A549 (cell line): ENCODE data around the gene KANSL3. TPM values are rescaled to one million over a fixed set of nuclear protein-coding genes. Genes with fewer than 3 reads are reported as not detected.

Experiments
- ATAC-seq, 2 experiments: fragments of 200-7000 bp in 1 of 2; fragments of >200 bp in 1 of 2; cut with Nextera tagmentation in 1 of 2; cut with Tn5 transposase in 1 of 2; 3 replicates each; pipeline versions ENCODE4 v1.8.0 to v1.9.1; 2018 to 2020; ENCODE audit warnings: mild to moderate bottlenecking in 1 of 2, moderate library complexity in 1 of 2
- CTCF ChIA-PET: fragments of 300-600 bp; sonication (Branson Sonifier 250); formaldehyde crosslinking; extraction: SDS; loops from one replicate; lab custom pipeline; 2021; ENCODE audit warnings: antibody characterized with exemption, inconsistent platforms; lab: Yijun Ruan, JAX
- POLR2A ChIA-PET: fragments of 350-600 bp; formaldehyde crosslinking; extraction: SDS; loops from one replicate; lab custom pipeline; 2021; ENCODE audit warnings: antibody characterized with exemption, inconsistent platforms; lab: Yijun Ruan, JAX
- DNase-seq, 2 experiments: peaks; one replicate each; pipeline versions ENCODE4 v3.0.0 to v3.0.0-alpha.2; 2011 to 2016; ENCODE audit warnings: low read depth in 1 of 2, low spot score in 1 of 2
- FAIRE-seq: peaks from 2 replicates; lab custom pipeline; 2011; peaks lifted over from hg19 to GRCh38; lab: Jason Lieb, UNC
- H3K27ac ChIP-seq, 2 experiments: fragments of >200 bp; sonication (Bioruptor Twin); formaldehyde crosslinking; 3 replicates each; pipeline ENCODE4 v1.5.1; 2016 to 2017
- H3K4me1 ChIP-seq: fragments of >200 bp; sonication (Bioruptor Twin); formaldehyde crosslinking; 3 replicates; pipeline ENCODE4 v1.6.1; 2016
- H3K4me2 ChIP-seq: fragments of >200 bp; sonication (Bioruptor Twin); formaldehyde crosslinking; 3 replicates; pipeline ENCODE4 v1.6.1; 2016
- H3K4me3 ChIP-seq: fragments of >200 bp; sonication (Bioruptor Twin); formaldehyde crosslinking; 3 replicates; pipeline ENCODE4 v1.5.1; 2016
- H3K9me3 ChIP-seq: fragments of >200 bp; sonication (Bioruptor Twin); formaldehyde crosslinking; 3 replicates; pipeline ENCODE4 v1.6.1; 2016
- CBX2 ChIP-seq: fragments of 200-600 bp; sonication (generic); IDR thresholded peaks from 2 replicates; pipeline ENCODE4 v1.6.1; 2016; ENCODE audit warnings: low read depth, mild to moderate bottlenecking, borderline replicate concordance
- EHMT2 ChIP-seq: fragments of 200-600 bp; sonication (generic); IDR thresholded peaks from 2 replicates; pipeline ENCODE4 v1.6.1; 2016; ENCODE audit warnings: antibody characterized with exemption, low read depth, mild to moderate bottlenecking, moderate library complexity
- EP300 ChIP-seq, 2 experiments: fragments of >200 bp; sonication (Bioruptor Twin); formaldehyde crosslinking; IDR thresholded peaks; 2 replicates in 1 of 2; 3 replicates in 1 of 2; pipeline ENCODE4 v1.6.1; 2016 to 2017
- GATA3 ChIP-seq: IDR thresholded peaks from 2 replicates; pipeline ENCODE4 v1.6.1; 2012; ENCODE audit warnings: borderline replicate concordance
- HOXB13 ChIP-seq: fragments of 250-450 bp; sonication (Bioruptor Pico); IDR thresholded peaks from 2 replicates; pipeline ENCODE4 v1.5.0; 2020; ENCODE audit warnings: low read depth, mild to moderate bottlenecking, moderate library complexity
- HOXB5 ChIP-seq: fragments of 250-450 bp; sonication (Bioruptor Pico); IDR thresholded peaks from 2 replicates; pipeline ENCODE4 v1.5.0; 2020; ENCODE audit warnings: mild to moderate bottlenecking, moderate library complexity
- NPAS2 ChIP-seq: fragments of 250-450 bp; sonication (Bioruptor Pico); IDR thresholded peaks from 2 replicates; pipeline ENCODE4 v1.8.0; 2022; ENCODE audit warnings: mild to moderate bottlenecking, moderate library complexity, borderline replicate concordance
- NR3C1 ChIP-seq: fragments of >200 bp; sonication (Bioruptor Twin); formaldehyde crosslinking; IDR thresholded peaks from 3 replicates; pipeline ENCODE4 v1.6.1; 2017
- RAD21 ChIP-seq, 2 experiments: fragments of >200 bp in 1 of 2; sonication (Bioruptor Twin) in 1 of 2; formaldehyde crosslinking in 1 of 2; IDR thresholded peaks in 1 of 2; conservative IDR thresholded peaks in 1 of 2; 2 replicates in 1 of 2; 3 replicates in 1 of 2; pipeline ENCODE4 v1.6.1; 2012 to 2018; ENCODE audit warnings: inconsistent platforms in 1 of 2
- RNF2 ChIP-seq: fragments of 200-600 bp; sonication (generic); IDR thresholded peaks from 2 replicates; pipeline ENCODE4 v1.6.1; 2016; ENCODE audit warnings: low read depth, mild to moderate bottlenecking, antibody characterized with exemption, moderate library complexity, borderline replicate concordance
- SMC3 ChIP-seq: fragments of >200 bp; sonication (Bioruptor Twin); formaldehyde crosslinking; IDR thresholded peaks from 3 replicates; pipeline ENCODE4 v1.6.1; 2018; ENCODE audit warnings: inconsistent platforms
- SREBF2 ChIP-seq: fragments of 450-650 bp; IDR thresholded peaks from 2 replicates; pipeline ENCODE4 v1.6.1; 2014; ENCODE audit warnings: mild to moderate bottlenecking, moderate library complexity
- TP53 ChIP-seq: fragments of 250-450 bp; sonication (Bioruptor Pico); IDR thresholded peaks from 2 replicates; pipeline ENCODE4 v1.5.0; 2021; ENCODE audit warnings: mild to moderate bottlenecking, moderate library complexity
- WGBS: methylation state at CpG from one replicate; pipeline ENCODE4 v1.1.6; 2017; ENCODE audit errors: missing lambda C conversion rate; 5-methylcytosine and 5-hydroxymethylcytosine counted together
- polyA plus RNA-seq, 4 experiments: library from polyadenylated mRNA; depleted of rRNA in 3 of 4; stranded (reverse); fragments of >200 nt; fragmentation: RNase III in 1 of 4; extraction: RNeasy Plus Mini Kit Qiagen cat#74134 plus additional on column Dnase treatment in 1 of 4; gene quantifications; 2 replicates in 3 of 4; 3 replicates in 1 of 4; pipeline ENCODE4 v1.2.3, GENCODE V29; 2011 to 2017
- TF ChIP-seq, protein P1 (sequence below): IDR thresholded peaks from 2 replicates; pipeline ENCODE4 v1.6.1; 2012
- TF ChIP-seq, protein P2 (sequence below): fragments of >200 bp; sonication (Bioruptor Twin); formaldehyde crosslinking; IDR thresholded peaks from 3 replicates; pipeline ENCODE4 v1.5.1; 2016
- TF ChIP-seq, protein P3 (sequence below): IDR thresholded peaks from 2 replicates; pipeline ENCODE4 v1.6.1; 2012
- TF ChIP-seq, protein P4 (sequence below): fragments of 250-450 bp; sonication (Bioruptor Pico); IDR thresholded peaks from 2 replicates; pipeline ENCODE4 v1.5.0; 2020; ENCODE audit warnings: low read depth, mild to moderate bottlenecking, moderate library complexity

The KANSL3 gene
- polyA plus RNA-seq, 2 of the 4 experiments (the other 2 are of a cell fraction), result 23.0 to 25.2 TPM

DNA sequence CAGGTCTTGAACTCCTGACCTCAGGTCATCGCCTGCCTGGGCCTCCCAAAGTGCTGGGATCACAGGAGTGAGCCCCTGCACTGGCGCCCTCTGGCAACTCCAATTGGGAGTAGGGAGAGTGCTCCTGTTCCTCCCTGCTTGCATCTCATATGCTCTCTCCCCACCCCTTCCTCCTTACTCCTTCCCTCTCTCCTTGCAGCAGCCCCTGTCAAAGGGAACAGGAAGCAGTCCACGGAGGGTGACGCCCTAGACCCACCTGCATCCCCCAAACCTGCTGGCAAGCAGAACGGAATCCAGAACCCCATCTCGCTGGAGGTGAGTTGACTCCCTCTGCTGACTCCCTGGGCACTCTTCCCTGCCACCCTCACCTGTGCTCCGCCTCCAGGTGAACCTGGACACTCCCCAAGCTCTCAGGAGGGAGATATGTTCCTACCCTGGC lies 90.9 kb downstream of the KANSL3 start:
- TF ChIP-seq SMC3, result no peak
- TF ChIP-seq, protein P1, sequence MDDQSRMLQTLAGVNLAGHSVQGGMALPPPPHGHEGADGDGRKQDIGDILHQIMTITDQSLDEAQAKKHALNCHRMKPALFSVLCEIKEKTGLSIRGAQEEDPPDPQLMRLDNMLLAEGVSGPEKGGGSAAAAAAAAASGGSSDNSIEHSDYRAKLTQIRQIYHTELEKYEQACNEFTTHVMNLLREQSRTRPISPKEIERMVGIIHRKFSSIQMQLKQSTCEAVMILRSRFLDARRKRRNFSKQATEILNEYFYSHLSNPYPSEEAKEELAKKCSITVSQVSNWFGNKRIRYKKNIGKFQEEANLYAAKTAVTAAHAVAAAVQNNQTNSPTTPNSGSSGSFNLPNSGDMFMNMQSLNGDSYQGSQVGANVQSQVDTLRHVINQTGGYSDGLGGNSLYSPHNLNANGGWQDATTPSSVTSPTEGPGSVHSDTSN, result no peak
- TF ChIP-seq, protein P2, sequence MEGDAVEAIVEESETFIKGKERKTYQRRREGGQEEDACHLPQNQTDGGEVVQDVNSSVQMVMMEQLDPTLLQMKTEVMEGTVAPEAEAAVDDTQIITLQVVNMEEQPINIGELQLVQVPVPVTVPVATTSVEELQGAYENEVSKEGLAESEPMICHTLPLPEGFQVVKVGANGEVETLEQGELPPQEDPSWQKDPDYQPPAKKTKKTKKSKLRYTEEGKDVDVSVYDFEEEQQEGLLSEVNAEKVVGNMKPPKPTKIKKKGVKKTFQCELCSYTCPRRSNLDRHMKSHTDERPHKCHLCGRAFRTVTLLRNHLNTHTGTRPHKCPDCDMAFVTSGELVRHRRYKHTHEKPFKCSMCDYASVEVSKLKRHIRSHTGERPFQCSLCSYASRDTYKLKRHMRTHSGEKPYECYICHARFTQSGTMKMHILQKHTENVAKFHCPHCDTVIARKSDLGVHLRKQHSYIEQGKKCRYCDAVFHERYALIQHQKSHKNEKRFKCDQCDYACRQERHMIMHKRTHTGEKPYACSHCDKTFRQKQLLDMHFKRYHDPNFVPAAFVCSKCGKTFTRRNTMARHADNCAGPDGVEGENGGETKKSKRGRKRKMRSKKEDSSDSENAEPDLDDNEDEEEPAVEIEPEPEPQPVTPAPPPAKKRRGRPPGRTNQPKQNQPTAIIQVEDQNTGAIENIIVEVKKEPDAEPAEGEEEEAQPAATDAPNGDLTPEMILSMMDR, result no peak
- TF ChIP-seq NPAS2 (CRISPR knock-in tag), result no peak
- WGBS, result 90% methylated on average over 7 of the region's 7 CpGs
- DNase-seq (no peak), ATAC-seq (no peak), FAIRE-seq (no peak)
- ChIA-PET CTCF (interaction anchor here (0.9 to 12.0 kb wide), 6 partner anchors 10 to 404 kb away, joined by 3 to 186 read pairs (median 42); partner anchors contain the start of gene CNNM4), POLR2A (no interaction called here)
- peaks cover 11% of the 10 kb centered on the region; the same call in 2 of the 3 replicates for H3K4me1 ChIP-seq
- H3K4me2 ChIP-seq, result no peak overlapping the region
- no peak overlapping the region for H3K4me3 ChIP-seq
- no peak overlapping the region for H3K27ac ChIP-seq
- H3K9me3 ChIP-seq, result no peaks in the 10 kb centered on the region

DNA sequence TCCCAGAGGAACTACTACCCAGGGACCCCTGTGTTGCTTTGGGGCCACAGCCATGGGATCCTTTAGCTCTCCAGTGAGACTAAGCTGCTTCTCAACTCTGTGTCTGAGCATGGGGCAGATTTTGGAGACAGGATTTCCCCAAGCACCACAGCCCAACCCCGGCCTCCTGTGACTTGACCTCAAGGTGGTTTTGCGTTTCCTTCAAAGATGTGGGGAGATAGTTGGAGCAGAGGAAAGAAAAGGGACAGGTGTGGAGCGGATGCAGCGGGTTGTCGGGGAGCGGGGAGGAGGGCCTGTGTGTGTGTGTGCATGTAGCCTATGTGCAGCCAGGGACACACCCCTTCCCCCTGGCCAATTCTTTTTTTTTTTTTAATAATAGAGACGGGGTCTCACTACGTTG lies 91.3 kb downstream of the KANSL3 start:
- TF ChIP-seq SREBF2, result no peak
- TF ChIP-seq, protein P3, sequence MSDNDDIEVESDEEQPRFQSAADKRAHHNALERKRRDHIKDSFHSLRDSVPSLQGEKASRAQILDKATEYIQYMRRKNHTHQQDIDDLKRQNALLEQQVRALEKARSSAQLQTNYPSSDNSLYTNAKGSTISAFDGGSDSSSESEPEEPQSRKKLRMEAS, result no peak
- POLR2A ChIA-PET, result no interaction called here
- no peak for ATAC-seq
- H3K4me2 ChIP-seq, result no peak overlapping the region
- no peak overlapping the region for H3K27ac ChIP-seq
- FAIRE-seq, result no peak
- H3K4me1 ChIP-seq, result peaks cover 11% of the 10 kb centered on the region; the same call in 2 of the 3 replicates
- DNase-seq, result no peak
- no peaks in the 10 kb centered on the region for H3K9me3 ChIP-seq
- CTCF ChIA-PET, result interaction anchor here (0.6 to 11.9 kb wide), 3 partner anchors 215 to 331 kb away, joined by 4 to 186 read pairs (median 81); partner anchors contain the start of gene CNNM4
- no peak overlapping the region for H3K4me3 ChIP-seq
- WGBS, result 92% methylated on average over 8 of the region's 8 CpGs

DNA sequence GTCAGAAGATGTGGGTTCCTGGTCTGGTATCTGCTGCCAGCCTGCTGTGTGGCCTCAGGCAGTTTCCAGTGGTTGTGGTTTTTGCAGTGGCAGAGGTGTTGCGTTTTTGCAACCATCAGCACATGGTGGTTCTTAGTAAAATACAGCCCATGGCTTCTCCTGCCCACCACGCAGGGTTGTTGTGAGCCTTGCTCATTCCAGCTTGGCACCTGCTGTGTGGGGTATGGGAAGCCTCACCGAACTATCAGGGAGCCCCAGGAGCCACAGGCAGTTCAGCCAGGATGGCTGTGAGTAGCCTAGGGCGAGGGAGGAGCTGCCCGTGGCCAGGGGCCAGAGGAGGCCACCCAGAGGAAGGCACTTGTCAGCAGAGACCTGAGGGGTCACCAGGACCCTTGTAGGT lies 91.8 kb downstream of the KANSL3 start:
- DNase-seq (no peak), FAIRE-seq (no peak), ATAC-seq (no peak)
- 69% methylated on average over 3 of the region's 5 CpGs for WGBS
- CTCF ChIA-PET, result interaction anchor here (0.6 to 11.9 kb wide), 3 partner anchors 216 to 331 kb away, joined by 4 to 186 read pairs (median 81); partner anchors contain the start of gene CNNM4
- Histone ChIP-seq H3K4me1 (peaks cover 11% of the 10 kb centered on the region; the same call in 2 of the 3 replicates), H3K4me3 (no peak overlapping the region), H3K9me3 (no peaks in the 10 kb centered on the region)
- POLR2A ChIA-PET, result no interaction called here
- TF ChIP-seq RNF2 (no peak), TP53 (CRISPR knock-in tag) (no peak), GATA3 (no peak), HOXB13 (CRISPR knock-in tag) (no peak), SMC3 (no peak), NR3C1 (no peak), EP300 (IDR thresholded peaks at IDR 0.05) (no peak), RAD21 (conservative IDR thresholded peaks at IDR 0.05 in 1 of 2, IDR thresholded peaks at IDR 0.05 in 1 of 2) (no peak), EHMT2 (no peak), CBX2 (no peak), HOXB5 (no peak)
- TF ChIP-seq, protein P1, result no peak
- TF ChIP-seq, protein P2, result no peak
- TF ChIP-seq, protein P4, sequence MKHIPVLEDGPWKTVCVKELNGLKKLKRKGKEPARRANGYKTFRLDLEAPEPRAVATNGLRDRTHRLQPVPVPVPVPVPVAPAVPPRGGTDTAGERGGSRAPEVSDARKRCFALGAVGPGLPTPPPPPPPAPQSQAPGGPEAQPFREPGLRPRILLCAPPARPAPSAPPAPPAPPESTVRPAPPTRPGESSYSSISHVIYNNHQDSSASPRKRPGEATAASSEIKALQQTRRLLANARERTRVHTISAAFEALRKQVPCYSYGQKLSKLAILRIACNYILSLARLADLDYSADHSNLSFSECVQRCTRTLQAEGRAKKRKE (CRISPR knock-in tag), result no peak
- TF ChIP-seq, all 56 proteins: peak for 0
- Histone ChIP-seq H3K4me2 (no peak overlapping the region), H3K27ac (no peak overlapping the region)
